HCT116 (cell line): ENCODE data around the gene MYO1B.

Experiments used
- ELF1 ChIP-seq: IDR thresholded peaks from 2 replicates; pipeline ENCODE4 v1.6.1; 2012; ENCODE audit warnings: low read depth, borderline replicate concordance
- EZH2 ChIP-seq: fragments of 200-600 bp; sonication (generic); IDR thresholded peaks from 2 replicates; pipeline ENCODE4 v1.6.1; 2017; ENCODE audit warnings: antibody characterized with exemption, mixed run types
- POLR2A ChIP-seq: IDR thresholded peaks from 2 replicates; pipeline ENCODE4 v1.7.0; 2011; ENCODE audit warnings: borderline replicate concordance; ENCODE audit not compliant: insufficient read depth, insufficient read length; ENCODE audit errors: extremely low read depth
- POLR2AphosphoS5 ChIP-seq: IDR thresholded peaks from 2 replicates; pipeline ENCODE4 v1.6.1; 2011; ENCODE audit warnings: mild to moderate bottlenecking, low read depth, low read length, moderate library complexity
- RAD21 ChIP-seq: IDR thresholded peaks from 2 replicates; pipeline ENCODE4 v1.6.1; 2012; ENCODE audit warnings: low read depth, mild to moderate bottlenecking
- TCF7L2 ChIP-seq: IDR thresholded peaks from 2 replicates; pipeline ENCODE4 v1.7.0; 2011; ENCODE audit warnings: borderline replicate concordance, inconsistent platforms; ENCODE audit not compliant: insufficient read depth, insufficient read length; ENCODE audit errors: extremely low read depth
- ZFX ChIP-seq: fragments of 450-650 bp; IDR thresholded peaks from 2 replicates; pipeline ENCODE4 v1.6.1; 2017
- TF ChIP-seq, protein P1 (sequence below): IDR thresholded peaks from 2 replicates; pipeline ENCODE4 v1.6.1; 2011; ENCODE audit warnings: mild to moderate bottlenecking, low read length, moderate library complexity; ENCODE audit not compliant: insufficient replicate concordance; ENCODE audit errors: extremely low read depth
- TF ChIP-seq, protein P2 (sequence below), 3 experiments: fragments of 200-600 bp in 1 of 3; sonication (generic) in 1 of 3; IDR thresholded peaks in 2 of 3; conservative IDR thresholded peaks in 1 of 3; 2 replicates each; pipeline ENCODE4 v1.5.1; 2012 to 2017; ENCODE audit warnings: low read depth in 2 of 3, low read length in 2 of 3, antibody characterized with exemption in 1 of 3, borderline replicate concordance in 1 of 3, control low read depth in 1 of 3, mild to moderate bottlenecking in 1 of 3, mixed read lengths in 1 of 3, mixed run types in 1 of 3, moderate library complexity in 1 of 3; ENCODE audit not compliant: insufficient read depth in 1 of 3
- TF ChIP-seq, protein P3 (sequence below): IDR thresholded peaks from 2 replicates; pipeline ENCODE4 v1.6.1; 2012; ENCODE audit warnings: low read depth

DNA sequence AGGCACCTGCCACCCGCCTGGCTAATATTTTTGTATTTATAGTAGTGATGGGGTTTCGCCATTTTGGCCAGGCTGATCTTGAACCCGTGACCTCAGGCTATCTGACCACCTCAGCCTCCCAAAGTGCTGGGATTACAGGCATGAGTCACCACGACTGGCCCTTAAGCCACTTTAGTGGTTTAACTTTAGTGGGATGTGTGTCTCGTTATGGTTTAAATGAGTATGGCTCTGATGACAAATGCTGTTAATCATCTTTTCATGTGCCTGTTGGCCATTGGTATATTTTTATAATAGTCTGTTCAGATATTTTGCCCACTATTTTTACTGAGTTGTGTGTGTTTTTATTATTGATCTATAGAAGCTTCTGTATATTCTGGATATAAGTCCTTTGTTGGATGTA is 205.9 kb downstream of the MYO1B start:
- TF ChIP-seq EZH2 (no peak), ZFX (no peak), TCF7L2 (no peak), ELF1 (no peak), RAD21 (no peak), POLR2A (no peak), POLR2AphosphoS5 (no peak)
- TF ChIP-seq, protein P1, sequence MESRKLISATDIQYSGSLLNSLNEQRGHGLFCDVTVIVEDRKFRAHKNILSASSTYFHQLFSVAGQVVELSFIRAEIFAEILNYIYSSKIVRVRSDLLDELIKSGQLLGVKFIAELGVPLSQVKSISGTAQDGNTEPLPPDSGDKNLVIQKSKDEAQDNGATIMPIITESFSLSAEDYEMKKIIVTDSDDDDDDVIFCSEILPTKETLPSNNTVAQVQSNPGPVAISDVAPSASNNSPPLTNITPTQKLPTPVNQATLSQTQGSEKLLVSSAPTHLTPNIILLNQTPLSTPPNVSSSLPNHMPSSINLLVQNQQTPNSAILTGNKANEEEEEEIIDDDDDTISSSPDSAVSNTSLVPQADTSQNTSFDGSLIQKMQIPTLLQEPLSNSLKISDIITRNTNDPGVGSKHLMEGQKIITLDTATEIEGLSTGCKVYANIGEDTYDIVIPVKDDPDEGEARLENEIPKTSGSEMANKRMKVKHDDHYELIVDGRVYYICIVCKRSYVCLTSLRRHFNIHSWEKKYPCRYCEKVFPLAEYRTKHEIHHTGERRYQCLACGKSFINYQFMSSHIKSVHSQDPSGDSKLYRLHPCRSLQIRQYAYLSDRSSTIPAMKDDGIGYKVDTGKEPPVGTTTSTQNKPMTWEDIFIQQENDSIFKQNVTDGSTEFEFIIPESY = no peak
- TF ChIP-seq, protein P2, sequence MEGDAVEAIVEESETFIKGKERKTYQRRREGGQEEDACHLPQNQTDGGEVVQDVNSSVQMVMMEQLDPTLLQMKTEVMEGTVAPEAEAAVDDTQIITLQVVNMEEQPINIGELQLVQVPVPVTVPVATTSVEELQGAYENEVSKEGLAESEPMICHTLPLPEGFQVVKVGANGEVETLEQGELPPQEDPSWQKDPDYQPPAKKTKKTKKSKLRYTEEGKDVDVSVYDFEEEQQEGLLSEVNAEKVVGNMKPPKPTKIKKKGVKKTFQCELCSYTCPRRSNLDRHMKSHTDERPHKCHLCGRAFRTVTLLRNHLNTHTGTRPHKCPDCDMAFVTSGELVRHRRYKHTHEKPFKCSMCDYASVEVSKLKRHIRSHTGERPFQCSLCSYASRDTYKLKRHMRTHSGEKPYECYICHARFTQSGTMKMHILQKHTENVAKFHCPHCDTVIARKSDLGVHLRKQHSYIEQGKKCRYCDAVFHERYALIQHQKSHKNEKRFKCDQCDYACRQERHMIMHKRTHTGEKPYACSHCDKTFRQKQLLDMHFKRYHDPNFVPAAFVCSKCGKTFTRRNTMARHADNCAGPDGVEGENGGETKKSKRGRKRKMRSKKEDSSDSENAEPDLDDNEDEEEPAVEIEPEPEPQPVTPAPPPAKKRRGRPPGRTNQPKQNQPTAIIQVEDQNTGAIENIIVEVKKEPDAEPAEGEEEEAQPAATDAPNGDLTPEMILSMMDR (IDR thresholded peaks at IDR 0.05 in 2 of 3, conservative IDR thresholded peaks at IDR 0.05 in 1 of 3; ENCODE audit: borderline replicate concordance in 1 of 3, insufficient read depth in 1 of 3, low read depth in 2 of 3, low read length in 2 of 3) = no peak
- TF ChIP-seq, protein P3, sequence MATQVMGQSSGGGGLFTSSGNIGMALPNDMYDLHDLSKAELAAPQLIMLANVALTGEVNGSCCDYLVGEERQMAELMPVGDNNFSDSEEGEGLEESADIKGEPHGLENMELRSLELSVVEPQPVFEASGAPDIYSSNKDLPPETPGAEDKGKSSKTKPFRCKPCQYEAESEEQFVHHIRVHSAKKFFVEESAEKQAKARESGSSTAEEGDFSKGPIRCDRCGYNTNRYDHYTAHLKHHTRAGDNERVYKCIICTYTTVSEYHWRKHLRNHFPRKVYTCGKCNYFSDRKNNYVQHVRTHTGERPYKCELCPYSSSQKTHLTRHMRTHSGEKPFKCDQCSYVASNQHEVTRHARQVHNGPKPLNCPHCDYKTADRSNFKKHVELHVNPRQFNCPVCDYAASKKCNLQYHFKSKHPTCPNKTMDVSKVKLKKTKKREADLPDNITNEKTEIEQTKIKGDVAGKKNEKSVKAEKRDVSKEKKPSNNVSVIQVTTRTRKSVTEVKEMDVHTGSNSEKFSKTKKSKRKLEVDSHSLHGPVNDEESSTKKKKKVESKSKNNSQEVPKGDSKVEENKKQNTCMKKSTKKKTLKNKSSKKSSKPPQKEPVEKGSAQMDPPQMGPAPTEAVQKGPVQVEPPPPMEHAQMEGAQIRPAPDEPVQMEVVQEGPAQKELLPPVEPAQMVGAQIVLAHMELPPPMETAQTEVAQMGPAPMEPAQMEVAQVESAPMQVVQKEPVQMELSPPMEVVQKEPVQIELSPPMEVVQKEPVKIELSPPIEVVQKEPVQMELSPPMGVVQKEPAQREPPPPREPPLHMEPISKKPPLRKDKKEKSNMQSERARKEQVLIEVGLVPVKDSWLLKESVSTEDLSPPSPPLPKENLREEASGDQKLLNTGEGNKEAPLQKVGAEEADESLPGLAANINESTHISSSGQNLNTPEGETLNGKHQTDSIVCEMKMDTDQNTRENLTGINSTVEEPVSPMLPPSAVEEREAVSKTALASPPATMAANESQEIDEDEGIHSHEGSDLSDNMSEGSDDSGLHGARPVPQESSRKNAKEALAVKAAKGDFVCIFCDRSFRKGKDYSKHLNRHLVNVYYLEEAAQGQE = no peak
